Muscle layer of colon (tissue), 2 donors: ENCODE data around the gene FAM162A.

ENCODE experiments used
- H3K27ac ChIP-seq: one replicate; pipeline ENCODE4 v1.7.0; 2013; ENCODE audit warnings: low read depth, mild to moderate bottlenecking, low read length, moderate library complexity
- H3K27me3 ChIP-seq, 2 donors: one replicate each; pipeline ENCODE4 v1.7.0; 2013; ENCODE audit warnings: low read length in 2 of 2, mild to moderate bottlenecking in 2 of 2; ENCODE audit not compliant: insufficient read depth in 2 of 2, control insufficient read depth in 1 of 2
- H3K36me3 ChIP-seq: one replicate; pipeline ENCODE4 v1.7.0; 2013; ENCODE audit warnings: mild to moderate bottlenecking, low read length; ENCODE audit not compliant: insufficient read depth
- H3K4me1 ChIP-seq: one replicate; pipeline ENCODE4 v1.7.0; 2013; ENCODE audit warnings: mild to moderate bottlenecking, low read length; ENCODE audit not compliant: insufficient read depth
- H3K4me3 ChIP-seq, 2 donors: one replicate each; pipeline ENCODE4 v1.7.0; 2013; ENCODE audit warnings: low read length in 2 of 2, low read depth in 1 of 2, mild to moderate bottlenecking in 1 of 2, moderate library complexity in 1 of 2
- H3K9ac ChIP-seq: one replicate; pipeline ENCODE4 v1.7.0; 2013; ENCODE audit warnings: low read length
- H3K9me3 ChIP-seq: one replicate; pipeline ENCODE4 v1.7.0; 2013; ENCODE audit warnings: mild to moderate bottlenecking, low read length
- donor health status: abdominal sarcoma.
- donor health status: Adenocarcinoma of cecum.

FAM162A gene

GRCh38 chr3:122406198-122406597, 22.2 kb downstream of the FAM162A start:
- no peaks in the 10 kb centered on the region for H3K4me1 ChIP-seq
- no peaks in the 10 kb centered on the region for H3K9me3 ChIP-seq
- no peak overlapping the region for H3K9ac ChIP-seq
- H3K27ac ChIP-seq, result no peak overlapping the region
- no peaks in the 10 kb centered on the region for H3K27me3 ChIP-seq
- H3K4me3 ChIP-seq, result no peak overlapping the region
- H3K36me3 ChIP-seq, result peaks cover 82% of the 10 kb centered on the region

GRCh38 chr3:122407946-122408345, 24.0 kb downstream of the FAM162A start:
- peaks cover 84% of the 10 kb centered on the region for H3K36me3 ChIP-seq

GRCh38 chr3:122409446-122409845, 25.5 kb downstream of the FAM162A start:
- Histone ChIP-seq H3K4me3 (no peak overlapping the region), H3K36me3 (peaks cover 71% of the 10 kb centered on the region), H3K27me3 (no peaks in the 10 kb centered on the region), H3K4me1 (no peaks in the 10 kb centered on the region), H3K9ac (no peak overlapping the region), H3K27ac (no peak overlapping the region), H3K9me3 (no peaks in the 10 kb centered on the region)

More at GRCh38 chr3:122407946-122408345, 24.0 kb downstream of the FAM162A start:
- Histone ChIP-seq H3K4me1 (no peaks in the 10 kb centered on the region), H3K27ac (no peak overlapping the region), H3K9ac (no peak overlapping the region), H3K4me3 (no peak overlapping the region), H3K27me3 (no peaks in the 10 kb centered on the region), H3K9me3 (no peaks in the 10 kb centered on the region)

- H3K4me3 ChIP-seq, result no peak overlapping the region
- H3K27me3 ChIP-seq, result no peaks in the 10 kb centered on the region
- no peak overlapping the region for H3K9ac ChIP-seq
- H3K27ac ChIP-seq, result no peak overlapping the region
- no peaks in the 10 kb centered on the region for H3K9me3 ChIP-seq
- H3K4me1 ChIP-seq, result peaks cover 6% of the 10 kb centered on the region
- peaks cover 65% of the 10 kb centered on the region for H3K36me3 ChIP-seq
Measured at GRCh38 chr3:122410111-122410510, 26.1 kb downstream of the FAM162A start.

- H3K9me3 ChIP-seq, result no peaks in the 10 kb centered on the region
- H3K9ac ChIP-seq, result no peak overlapping the region
- peaks cover 59% of the 10 kb centered on the region for H3K36me3 ChIP-seq
- no peak overlapping the region for H3K4me3 ChIP-seq
- H3K27ac ChIP-seq, result no peak overlapping the region
- peaks cover 10% of the 10 kb centered on the region for H3K4me1 ChIP-seq
- no peaks in the 10 kb centered on the region for H3K27me3 ChIP-seq
Measured at GRCh38 chr3:122410639-122411038, 26.7 kb downstream of the FAM162A start.

- H3K36me3 ChIP-seq, result peaks cover 24% of the 10 kb centered on the region
- H3K4me3 ChIP-seq, result no peak overlapping the region
- H3K9me3 ChIP-seq, result no peaks in the 10 kb centered on the region
- no peak overlapping the region for H3K9ac ChIP-seq
- H3K27me3 ChIP-seq, result no peaks in the 10 kb centered on the region
- H3K27ac ChIP-seq, result no peak overlapping the region
- peaks cover 10% of the 10 kb centered on the region for H3K4me1 ChIP-seq
Measured at GRCh38 chr3:122414391-122414790, 30.4 kb downstream of the FAM162A start.

- H3K4me3 ChIP-seq, result peak overlapping the region; percentile 77 to 97
- H3K4me1 ChIP-seq, result peaks cover 10% of the 10 kb centered on the region
- H3K27me3 ChIP-seq, result no peaks in the 10 kb centered on the region
- no peaks in the 10 kb centered on the region for H3K9me3 ChIP-seq
- H3K36me3 ChIP-seq, result peaks cover 16% of the 10 kb centered on the region
- H3K9ac ChIP-seq, result peak overlapping the region; percentile 61
- H3K27ac ChIP-seq, result peak overlapping the region; percentile 71
Measured at GRCh38 chr3:122415104-122415744, 31.2 kb downstream of the FAM162A start.

GRCh38 chr3:122415762-122416654, 32.0 kb downstream of the FAM162A start, which contains the start of gene WDR5B:
TSS of gene WDR5B (minus strand) at chr3:122416062. CDS start at chr3:122415528, 534 bp downstream.
- no peaks in the 10 kb centered on the region for H3K9me3 ChIP-seq
- H3K27ac ChIP-seq, result peak within 1 kb of the TSS; percentile 71
- H3K36me3 ChIP-seq, result peaks cover 8% of the 10 kb centered on the region
- H3K4me3 ChIP-seq, result peak within 1 kb of the TSS; percentile 77 to 97
- peaks cover 10% of the 10 kb centered on the region for H3K4me1 ChIP-seq
- no peaks in the 10 kb centered on the region for H3K27me3 ChIP-seq
- peak within 1 kb of the TSS; percentile 61 for H3K9ac ChIP-seq

GRCh38 chr3:122416966-122417365, 33.0 kb downstream of the FAM162A start:
- Histone ChIP-seq H3K36me3 (peaks cover 6% of the 10 kb centered on the region), H3K27ac (peak overlapping the region; percentile 71), H3K4me1 (peaks cover 10% of the 10 kb centered on the region), H3K9ac (peak overlapping the region; percentile 61), H3K27me3 (no peaks in the 10 kb centered on the region), H3K4me3 (peak overlapping the region; percentile 77 to 97), H3K9me3 (no peaks in the 10 kb centered on the region)

GRCh38 chr3:122421101-122421500, 37.1 kb downstream of the FAM162A start:
- Histone ChIP-seq H3K4me3 (no peak overlapping the region), H3K27ac (no peak overlapping the region), H3K36me3 (peaks cover 16% of the 10 kb centered on the region), H3K9me3 (no peaks in the 10 kb centered on the region), H3K9ac (no peak overlapping the region), H3K4me1 (no peaks in the 10 kb centered on the region), H3K27me3 (no peaks in the 10 kb centered on the region)

- H3K9ac ChIP-seq, result no peak overlapping the region
- H3K27ac ChIP-seq, result no peak overlapping the region
- no peaks in the 10 kb centered on the region for H3K27me3 ChIP-seq
- no peaks in the 10 kb centered on the region for H3K9me3 ChIP-seq
- no peaks in the 10 kb centered on the region for H3K4me1 ChIP-seq
- no peak overlapping the region for H3K4me3 ChIP-seq
- H3K36me3 ChIP-seq, result peaks cover 23% of the 10 kb centered on the region
Measured at GRCh38 chr3:122421836-122422235, 37.9 kb downstream of the FAM162A start.
